DMS 273 (cell line): Measurements from ENCODE around the gene UNKL.

Experiments
- DNase-seq: peaks from one replicate; lab custom pipeline; 2025; ENCODE audit not compliant: unreplicated experiment; lab: John Stamatoyannopoulos, UW

The UNKL gene, protein sequence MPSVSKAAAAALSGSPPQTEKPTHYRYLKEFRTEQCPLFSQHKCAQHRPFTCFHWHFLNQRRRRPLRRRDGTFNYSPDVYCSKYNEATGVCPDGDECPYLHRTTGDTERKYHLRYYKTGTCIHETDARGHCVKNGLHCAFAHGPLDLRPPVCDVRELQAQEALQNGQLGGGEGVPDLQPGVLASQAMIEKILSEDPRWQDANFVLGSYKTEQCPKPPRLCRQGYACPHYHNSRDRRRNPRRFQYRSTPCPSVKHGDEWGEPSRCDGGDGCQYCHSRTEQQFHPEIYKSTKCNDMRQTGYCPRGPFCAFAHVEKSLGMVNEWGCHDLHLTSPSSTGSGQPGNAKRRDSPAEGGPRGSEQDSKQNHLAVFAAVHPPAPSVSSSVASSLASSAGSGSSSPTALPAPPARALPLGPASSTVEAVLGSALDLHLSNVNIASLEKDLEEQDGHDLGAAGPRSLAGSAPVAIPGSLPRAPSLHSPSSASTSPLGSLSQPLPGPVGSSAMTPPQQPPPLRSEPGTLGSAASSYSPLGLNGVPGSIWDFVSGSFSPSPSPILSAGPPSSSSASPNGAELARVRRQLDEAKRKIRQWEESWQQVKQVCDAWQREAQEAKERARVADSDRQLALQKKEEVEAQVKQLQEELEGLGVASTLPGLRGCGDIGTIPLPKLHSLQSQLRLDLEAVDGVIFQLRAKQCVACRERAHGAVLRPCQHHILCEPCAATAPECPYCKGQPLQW

DNA sequence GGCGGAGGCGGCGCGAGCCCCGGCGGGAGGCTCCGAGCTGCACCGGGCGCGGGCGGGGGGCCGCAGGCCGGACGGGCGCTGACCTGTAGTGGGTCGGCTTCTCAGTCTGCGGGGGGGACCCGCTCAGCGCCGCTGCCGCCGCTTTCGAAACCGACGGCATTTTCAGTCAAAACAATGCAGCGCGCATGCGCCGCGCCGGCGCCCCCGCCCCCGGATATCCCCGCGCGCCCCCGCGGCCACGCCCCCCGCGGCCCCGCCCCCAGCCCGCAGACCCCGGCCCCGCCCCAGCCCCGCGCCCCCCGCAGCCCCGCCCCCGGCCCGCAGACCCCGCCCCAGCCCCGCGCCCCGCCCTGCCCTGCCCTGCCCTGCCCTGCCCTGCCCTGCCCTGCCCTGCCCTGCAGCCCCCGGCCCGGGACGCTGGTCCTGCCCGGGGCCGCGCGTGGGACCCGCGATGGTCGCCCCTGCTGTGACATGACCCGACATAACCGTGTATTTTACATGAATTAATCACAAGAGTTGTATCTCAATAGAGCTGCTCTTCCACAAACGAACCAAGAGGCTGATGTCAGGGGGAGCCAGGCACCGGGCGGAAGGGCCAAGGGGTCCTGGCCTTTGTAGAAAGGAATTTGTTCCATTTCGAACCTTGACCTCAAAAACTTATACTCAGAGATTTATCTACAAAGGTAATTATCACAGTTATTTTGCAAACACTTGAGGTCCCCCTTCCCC is at the start of gene UNKL:
TSS of gene UNKL (minus strand) at position 173 of the 729 bp plus-strand sequence. CDS start at position 160, 13 bp downstream.
- peak; percentile 79 for DNase-seq

DNA sequence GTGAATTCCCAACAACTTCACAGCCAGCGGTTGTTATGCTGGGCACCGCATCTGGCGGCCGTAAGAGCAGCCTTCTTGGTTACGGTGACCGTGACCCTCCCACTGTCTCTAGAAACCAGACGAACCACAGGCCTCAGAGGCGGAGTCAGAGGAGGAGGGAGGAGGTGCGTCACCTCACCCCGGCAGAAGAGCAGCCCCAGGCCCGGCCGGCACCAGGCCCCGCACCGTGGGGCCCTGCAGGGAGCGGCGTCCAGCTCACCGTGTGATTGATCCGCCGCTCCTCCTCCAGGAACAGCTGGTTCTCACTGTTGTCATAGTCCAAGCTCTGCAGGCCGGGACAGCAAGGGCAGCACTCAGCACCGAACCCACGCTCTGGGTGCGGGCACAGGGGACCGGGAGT is 46.6 kb upstream of the UNKL start:
- no peak for DNase-seq

DNA sequence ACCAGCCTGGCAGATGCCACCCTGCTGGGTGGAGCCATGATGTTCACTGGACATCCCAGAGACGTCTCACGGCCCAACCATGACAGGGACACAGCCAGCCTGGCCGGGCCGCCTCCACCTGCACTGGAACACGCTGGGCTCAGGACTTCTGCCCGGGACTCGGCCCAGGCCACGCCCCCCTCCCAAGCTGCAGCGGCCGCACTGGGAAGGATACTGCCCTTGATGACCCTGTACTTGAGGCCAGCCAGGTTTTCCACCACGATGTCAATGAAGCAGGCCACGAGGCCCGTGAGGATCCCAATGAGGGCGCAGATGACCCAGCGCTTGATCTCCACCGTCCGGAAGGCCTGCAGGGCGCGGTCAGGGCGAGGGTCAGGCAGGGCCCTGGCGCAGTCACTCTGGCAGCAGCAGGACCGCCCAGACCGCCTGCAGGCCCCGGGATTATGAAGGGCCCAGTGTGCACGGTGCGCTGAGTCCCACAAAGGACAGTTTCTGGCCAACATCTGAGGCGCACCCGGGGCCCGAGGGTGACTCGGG is 46.2 kb upstream of the UNKL start:
- DNase-seq, result no peak

DNA sequence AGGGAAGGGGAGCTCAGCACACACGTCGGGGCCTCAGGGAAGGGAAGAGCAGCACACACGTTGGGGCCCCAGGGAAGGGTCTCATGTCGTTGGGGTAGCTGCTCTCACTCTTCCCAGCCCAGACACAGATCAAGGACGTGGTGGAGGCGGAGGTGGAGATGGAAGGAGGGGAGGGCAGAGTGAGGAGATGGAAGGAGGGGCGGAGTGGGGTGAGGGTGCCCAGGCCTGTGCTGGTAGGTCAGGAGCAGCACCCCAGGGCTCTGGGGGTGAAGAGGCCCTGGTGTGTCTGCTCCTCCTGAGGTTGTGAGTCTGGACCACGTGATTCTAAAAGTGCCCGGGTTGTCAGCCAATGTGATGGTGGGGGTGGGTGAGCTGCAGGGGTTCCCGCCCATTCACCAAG is 45.5 kb upstream of the UNKL start:
- no peak for DNase-seq

DNA sequence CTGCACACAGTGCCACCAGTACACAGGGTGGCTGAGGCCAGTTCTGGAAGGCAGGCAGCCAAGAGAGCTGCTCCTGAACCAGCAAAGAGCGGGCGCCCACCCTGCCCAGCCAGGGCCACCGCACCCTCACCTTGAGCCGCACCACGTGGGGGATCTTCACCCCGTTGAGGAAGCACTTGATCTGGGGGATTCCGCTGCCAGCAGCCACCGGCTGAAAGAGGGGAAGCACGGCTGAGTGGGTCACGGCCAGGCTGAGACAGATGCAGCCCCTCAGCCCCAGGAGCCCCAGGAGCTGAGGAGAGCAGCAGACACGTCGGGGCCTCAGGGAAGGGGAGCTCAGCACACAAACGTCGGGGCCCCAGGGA is 44.5 kb upstream of the UNKL start:
- no peak for DNase-seq

DNA sequence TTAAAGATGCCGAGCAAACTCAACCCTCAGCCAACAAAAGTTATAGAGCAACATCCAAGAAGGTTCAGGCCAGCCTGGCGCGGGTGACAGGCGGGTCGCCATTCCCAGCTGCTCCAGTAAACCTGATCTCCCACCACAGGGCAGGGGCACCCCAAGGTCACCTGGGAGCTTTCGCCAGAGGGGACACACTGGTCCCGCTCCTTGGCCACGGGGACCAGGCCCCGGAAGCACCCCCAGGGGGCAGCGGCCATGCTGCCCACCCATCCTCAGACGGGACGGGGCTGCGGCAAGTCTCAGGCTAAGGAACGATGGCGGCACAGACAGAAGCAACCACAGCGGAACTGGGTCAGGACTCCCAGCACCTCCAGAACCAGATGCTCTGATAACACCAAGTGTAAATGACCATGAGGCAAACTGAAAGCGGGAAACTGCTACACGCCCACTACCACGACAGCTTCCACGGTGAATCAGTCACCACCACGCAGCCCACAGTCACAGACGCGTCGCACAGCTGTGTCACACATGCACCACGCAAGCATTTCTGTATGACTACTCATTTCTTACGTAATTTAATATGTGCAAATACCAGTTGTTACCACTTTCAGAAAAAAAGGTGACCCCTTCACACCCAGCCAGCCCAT is 44.0 kb upstream of the UNKL start:
- no peak for DNase-seq

DNA sequence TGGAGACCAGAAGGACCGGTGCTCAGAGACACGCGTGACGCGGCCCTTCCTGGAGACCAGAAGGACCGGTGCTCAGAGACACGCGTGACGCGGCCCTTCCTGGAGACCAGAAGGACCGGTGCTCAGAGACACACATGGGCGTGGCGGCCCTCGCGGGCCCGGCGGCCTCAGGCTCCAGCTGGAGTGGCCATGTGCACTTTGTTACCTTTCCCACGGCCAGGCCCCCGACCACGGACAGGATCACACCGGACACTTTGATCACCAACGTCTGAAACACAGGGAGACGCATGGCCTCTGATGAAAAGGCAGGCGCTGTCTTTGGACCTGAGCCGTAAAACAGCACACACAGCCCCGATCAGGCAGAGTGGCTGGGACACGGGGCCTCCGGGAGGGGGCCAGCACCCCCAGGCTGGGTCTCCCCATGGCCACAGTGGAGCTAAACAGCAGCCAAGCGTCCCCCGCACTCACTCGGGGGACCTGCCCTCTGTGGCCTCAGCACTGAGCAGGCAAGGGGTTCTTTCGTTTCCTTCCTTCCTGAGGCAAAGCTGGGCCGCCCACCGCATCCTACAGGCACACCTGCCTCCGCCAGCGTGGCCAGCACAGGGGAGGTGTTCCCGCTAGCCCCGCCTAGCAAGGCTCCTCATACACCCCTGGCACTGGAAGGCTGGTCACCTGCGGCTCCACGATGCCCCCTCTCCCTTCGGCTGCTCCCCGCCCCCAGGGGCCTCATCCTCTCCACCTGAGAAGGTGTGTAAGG is 43.2 kb upstream of the UNKL start:
- DNase-seq, result no peak

DNA sequence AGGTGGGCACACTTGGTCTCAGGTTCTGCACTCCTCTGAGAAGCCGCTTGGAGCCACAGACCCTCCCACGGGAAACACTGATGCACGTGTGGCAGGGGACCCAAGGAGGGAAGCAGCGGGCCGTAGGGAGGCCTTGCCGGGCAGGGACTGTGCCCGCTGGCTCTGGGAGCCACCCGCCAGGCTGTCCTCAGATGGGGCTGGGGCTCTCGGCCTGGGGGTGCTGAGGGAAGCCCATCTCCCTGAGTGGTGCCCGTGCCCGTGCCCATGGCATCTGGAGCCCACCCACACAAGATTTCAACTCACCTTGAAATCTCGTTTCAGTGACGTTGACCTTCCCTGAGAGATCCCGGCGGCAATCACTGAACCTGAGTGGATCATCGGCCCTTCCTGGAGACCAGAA is 42.4 kb upstream of the UNKL start:
- no peak for DNase-seq

DNA sequence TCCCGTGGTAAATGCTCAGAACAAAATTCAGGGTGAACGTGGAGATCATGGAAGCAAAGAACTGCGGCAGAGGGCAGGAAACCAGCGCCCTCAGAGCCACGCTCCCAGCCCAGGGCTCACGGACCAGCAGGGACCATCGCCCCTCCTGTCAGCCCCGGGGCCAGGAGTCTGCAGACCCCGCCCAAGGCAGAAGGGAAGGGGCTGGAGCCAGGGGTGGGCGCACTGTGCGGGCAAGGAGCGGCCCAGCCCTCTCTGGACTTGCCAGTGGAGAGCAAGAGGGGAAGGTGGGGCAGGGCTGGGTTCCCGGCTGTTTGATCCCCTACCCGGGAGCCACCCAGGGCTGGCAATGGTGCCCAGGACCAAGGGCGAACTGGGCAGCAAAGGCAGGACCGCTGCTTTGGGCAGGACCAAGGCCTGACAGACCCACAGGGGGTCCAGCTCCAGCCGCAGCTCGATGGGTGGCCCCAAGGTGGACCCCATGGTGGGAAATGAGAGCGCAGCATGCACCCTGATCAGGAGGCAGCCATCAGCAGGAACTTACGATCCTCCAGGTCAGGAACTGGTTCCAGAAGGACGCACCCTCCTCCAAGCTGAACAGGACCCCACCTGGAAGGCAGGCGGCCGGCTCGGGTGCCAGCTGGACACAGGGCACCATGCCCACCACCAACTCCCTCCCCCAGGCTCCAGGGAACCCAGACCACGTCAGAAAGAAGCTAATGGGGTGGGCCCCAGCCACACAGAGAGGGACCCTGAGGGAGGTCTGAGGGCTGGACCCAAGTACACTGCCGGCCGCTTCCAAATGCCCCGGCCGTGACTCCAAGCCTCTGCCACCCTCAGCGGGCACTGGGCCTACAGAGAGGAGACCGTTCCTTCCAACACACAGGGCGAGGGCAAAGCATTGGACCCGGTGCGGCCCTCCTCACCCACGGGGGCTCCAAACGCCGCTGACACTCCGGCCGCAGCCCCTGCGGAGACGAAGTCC is 41.0 kb upstream of the UNKL start:
- no peak for DNase-seq

DNA sequence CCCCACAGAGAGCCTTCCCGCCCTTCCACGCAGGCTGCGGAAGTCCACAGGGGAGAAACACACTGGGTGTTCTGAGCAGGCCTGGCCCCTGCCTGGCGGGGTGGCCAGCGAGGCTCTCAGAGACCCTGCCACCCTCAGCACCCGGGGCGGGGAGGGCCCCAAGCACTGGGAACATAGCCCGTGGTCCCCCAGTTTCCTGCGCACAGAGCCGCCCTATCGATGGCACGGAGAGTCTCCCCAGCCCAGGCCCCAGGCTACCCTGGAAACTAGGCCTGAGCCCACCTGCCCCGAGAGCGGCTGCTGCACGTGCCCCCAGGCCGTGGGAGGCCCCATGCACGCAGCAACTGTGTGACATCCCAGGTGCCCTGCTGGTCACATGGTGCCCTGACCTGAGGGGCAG is 40.1 kb upstream of the UNKL start:
- DNase-seq, result no peak

DNA sequence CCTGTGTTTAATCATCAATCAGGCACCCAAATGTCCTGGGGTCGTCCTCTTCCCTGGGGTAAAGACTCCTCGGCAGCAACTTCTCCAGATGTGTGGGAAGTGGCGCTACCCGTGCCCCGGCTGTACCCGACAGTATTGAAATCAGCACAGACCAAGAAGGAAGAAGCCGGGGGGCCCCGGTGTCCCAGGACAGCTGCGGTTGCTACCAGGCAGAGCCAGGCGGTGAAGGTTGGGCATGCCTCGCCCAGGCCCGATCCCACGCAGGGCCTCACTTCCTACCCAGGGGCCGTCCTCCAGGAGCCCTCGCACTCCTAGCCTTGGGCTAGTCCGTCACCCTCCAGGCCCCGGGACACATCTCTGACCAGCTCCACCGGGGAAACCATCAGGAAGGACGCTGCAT is 38.8 kb upstream of the UNKL start:
- DNase-seq, result no peak

DNA sequence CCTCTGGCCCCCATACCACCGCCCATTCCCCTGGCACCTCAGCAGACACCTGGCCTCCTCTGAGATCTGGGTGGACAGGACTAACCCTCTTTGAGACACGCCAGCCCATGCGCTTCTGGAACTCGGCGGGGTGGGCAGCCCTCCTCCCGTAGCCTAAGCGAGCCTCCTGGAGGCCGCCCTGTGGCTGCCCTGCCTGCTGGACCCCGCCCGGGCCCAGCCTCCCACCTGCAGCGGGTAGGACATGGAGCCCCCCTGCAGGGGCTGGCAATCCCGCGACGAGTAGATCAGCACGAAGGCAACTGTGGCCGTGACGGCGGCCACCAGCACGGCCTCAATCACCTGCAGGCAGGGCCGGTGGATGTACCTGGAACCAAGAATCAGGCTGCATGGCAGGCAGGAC is 38.0 kb upstream of the UNKL start:
- DNase-seq, result no peak

DNA sequence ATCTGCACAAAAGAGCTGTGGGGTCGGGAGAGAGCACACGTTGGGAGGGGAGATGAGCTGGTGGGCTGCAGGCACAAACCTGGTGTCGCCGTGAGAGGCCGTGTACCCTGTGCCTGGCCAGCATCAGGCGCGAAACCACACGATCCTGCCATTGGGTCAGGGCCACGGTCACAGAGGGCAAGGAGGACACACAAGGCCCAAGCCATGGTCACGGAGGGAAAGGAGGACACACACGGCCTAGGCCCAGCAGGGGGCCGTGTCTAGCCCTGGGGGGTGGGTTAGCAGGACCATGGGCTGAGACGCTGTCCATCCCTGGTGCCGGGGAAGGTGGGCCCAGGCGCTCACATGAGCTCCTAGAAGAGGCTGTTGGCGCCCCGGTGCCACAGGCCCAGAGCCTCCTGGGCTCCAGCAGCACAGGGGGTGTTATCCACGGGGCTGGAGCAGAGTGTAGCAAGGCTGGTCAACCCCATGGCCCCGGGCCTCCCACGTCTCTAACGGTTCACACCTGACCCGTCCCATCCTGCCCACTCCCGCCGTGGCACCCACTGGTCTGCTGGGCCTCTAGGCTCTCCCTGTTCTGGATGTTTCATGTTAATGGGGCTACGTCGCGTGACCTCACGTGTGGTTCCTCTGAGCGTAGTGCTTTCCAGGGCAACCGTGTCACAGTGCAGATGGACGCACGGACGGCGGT is 37.3 kb upstream of the UNKL start:
- DNase-seq, result no peak

DNA sequence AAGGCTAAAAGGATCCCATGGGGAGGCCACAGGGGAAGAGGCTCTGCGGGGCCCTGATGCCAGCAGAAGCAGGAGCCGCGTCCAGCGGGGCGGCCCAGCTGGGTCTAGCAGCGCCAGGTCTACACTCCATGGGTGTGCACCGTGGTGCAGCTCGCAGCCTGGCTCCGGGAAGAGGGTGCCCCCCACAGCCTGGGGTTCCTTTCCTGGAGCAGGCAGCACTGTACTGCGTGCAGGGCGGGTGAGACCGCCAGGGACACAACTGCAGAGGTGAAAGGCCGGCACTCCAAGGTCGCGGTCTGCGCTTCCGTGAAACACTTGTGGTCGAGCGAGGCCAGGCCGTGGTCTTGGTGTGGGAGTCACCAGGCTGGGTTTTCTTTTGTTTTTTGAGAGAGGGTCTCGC is 36.3 kb upstream of the UNKL start:
- no peak for DNase-seq

DNA sequence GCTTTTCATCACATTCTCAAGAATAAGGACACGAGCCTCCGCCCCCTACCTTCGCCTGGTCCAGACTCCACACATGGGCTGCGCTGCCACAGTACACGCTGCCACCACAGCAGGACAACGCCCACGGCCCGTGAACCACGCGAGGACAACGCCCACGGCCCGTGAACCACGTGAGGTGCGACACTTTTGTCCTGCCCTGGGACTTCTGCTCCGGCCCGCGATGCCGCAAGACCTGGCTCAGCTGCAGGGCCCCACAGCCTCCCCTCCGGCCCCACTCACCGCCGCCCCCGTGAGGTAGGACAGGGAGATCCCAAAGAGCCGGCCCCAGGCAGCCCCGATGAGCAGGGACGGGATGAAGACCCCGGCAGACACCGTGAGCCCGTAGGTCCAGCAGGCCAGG is 35.7 kb upstream of the UNKL start:
- DNase-seq, result no peak

DNA sequence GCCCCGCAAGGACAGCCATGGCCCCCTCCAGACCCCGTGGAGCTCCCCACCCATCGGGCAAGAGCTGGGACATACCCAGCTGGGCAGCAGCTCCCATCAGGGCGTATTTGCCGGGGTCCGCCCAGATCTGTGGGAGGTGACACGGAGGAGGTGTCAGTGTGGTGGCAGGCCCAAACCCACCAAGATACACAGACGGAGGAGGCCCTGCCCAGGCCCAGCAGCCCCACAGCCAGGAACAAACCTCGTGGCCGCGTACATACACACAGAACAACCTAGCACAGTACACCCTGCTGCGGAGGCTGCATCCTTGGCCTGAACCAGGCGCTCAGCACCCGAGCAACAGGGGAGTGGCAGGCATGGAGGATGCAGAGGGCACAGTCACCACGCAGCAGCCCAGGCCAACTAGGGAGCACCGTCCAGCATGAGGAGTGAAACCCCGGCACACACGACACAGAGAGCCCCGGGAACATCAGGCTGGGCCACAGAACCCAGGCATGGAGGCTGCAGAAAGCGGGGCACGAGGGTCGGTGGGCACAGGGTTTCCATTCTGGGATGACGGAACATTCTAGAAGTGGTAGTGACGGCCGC is 34.8 kb upstream of the UNKL start:
- no peak for DNase-seq

DNA sequence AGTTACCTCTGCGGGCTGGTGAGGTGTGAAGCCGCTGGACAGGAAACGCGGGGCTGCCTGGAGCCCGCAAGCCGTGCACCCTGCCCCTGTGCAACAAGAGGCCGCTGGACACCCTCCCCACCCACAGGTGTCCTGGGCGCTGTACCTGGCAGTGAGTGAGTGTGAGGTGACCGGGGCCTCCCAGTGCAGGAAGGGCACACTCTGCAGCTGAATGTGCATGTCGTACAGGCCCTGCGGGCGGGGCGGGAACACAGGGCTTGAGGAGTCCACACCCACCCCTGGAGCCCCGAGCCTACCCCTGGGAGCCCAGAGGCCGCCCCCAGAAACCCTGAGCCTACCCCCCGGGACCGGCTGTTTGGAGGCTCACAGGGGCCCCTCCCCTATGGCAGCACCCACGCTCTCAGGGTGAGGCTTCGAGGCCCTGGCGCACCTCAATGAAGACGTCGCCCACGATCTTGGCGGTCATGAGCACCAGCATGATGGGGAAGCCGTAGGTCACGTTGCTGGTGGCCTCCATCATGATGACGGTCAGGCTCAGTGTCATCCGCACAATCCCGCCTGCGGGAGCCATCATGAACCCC is 34.1 kb upstream of the UNKL start:
- DNase-seq, result no peak

DNA sequence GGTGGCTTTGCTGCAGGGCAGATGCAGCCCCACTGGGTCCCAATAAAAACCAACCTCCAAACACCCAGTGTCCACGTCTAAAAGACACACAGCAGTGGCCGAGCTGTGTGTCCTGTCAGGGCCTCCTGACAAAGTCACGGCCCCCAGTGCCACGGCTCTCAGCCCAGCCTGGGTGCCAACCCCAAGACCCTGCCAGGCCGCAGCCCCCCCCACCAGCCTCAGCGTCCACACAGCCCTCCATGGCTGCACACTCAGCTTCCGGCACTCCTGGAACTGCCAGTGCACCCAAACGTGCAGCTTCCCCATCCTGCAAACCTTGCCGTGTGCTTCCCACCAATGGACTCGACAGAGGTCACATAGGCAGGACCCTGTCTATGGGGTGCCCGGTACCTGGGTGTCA is 33.5 kb upstream of the UNKL start:
- DNase-seq, result no peak
